ENCODE measurements around the gene ERC1. TPM values are rescaled to one million over a fixed set of nuclear protein-coding genes. Genes with fewer than 3 reads are reported as not detected.
"Not testable (repeated sequence)": the region's sequence is repeated elsewhere in the genome, so short reads cannot be mapped to it uniquely, and the experiment has no call there.

ERC1 gene
- total RNA-seq, 5 donors from 2014 or later (not counting 1 experiment from before 2014, with no cell fraction given): 41.8 to 68.0 (median 46.5) TPM

GRCh38 chr12:998020-998874, 7.2 kb downstream of the ERC1 start:
- H3K27ac Mint-ChIP-seq: no peak overlapping the region
- no peak for DNase-seq
- POLR2A ChIA-PET: no interaction called here

GRCh38 chr12:999736-1000135, 8.7 kb downstream of the ERC1 start:
- Mint-ChIP-seq H3K36me3 (peaks cover 14% of the 10 kb centered on the region), H3K4me1 (peaks cover 31 to 48% (median 38%) of the 10 kb centered on the region in 3 donors)
- POLR2A ChIA-PET; H3K9me3 Mint-ChIP-seq; CTCF ChIA-PET; H3K27ac Mint-ChIP-seq; H3K27me3 ChIP-seq (replicated peaks in 1 of 2; ENCODE audit: control insufficient read depth in 2 of 2, extremely low read depth in 1 of 2, insufficient read depth in 2 of 2, low read length in 1 of 2); H3K27me3 Mint-ChIP-seq; H3K4me3 Mint-ChIP-seq; DNase-seq; ATAC-seq (replicated peaks in 1 of 4); H3K27ac ChIP-seq (ENCODE audit: low read length); H3K36me3 ChIP-seq (ENCODE audit: control insufficient read depth in 2 of 2, extremely low read depth in 1 of 2, insufficient read depth in 1 of 2, low read length in 1 of 2); H3K4me1 ChIP-seq (ENCODE audit: control insufficient read depth in 1 of 2, extremely low read depth in 1 of 2, insufficient read depth in 2 of 2, low read length in 2 of 2); H3K4me3 ChIP-seq (ENCODE audit: control insufficient read depth in 1 of 2, extremely low read depth in 1 of 2, low read length in 1 of 2); H3K9me3 ChIP-seq: not testable (repeated sequence)
- 100% methylated on average over 6 of the region's 7 CpGs for WGBS (ENCODE audit: insufficient coverage)

More at GRCh38 chr12:998020-998874, 7.2 kb downstream of the ERC1 start:
- Histone ChIP-seq H3K36me3 (ENCODE audit: control insufficient read depth in 2 of 2, extremely low read depth in 1 of 2, insufficient read depth in 1 of 2, low read length in 1 of 2) (no peaks in the 10 kb centered on the region), H3K9me3 (no peaks in the 10 kb centered on the region), H3K4me1 (ENCODE audit: control insufficient read depth in 1 of 2, extremely low read depth in 1 of 2, insufficient read depth in 2 of 2, low read length in 2 of 2) (no peaks in the 10 kb centered on the region), H3K4me3 (ENCODE audit: control insufficient read depth in 1 of 2, extremely low read depth in 1 of 2, low read length in 1 of 2) (no peak overlapping the region), H3K27ac (ENCODE audit: low read length) (no peak overlapping the region), H3K27me3 (replicated peaks in 1 of 2; ENCODE audit: control insufficient read depth in 2 of 2, extremely low read depth in 1 of 2, insufficient read depth in 2 of 2, low read length in 1 of 2) (no peaks in the 10 kb centered on the region)
- 95% methylated on average over 3 of the region's 6 CpGs for WGBS (ENCODE audit: insufficient coverage)
- H3K27me3 Mint-ChIP-seq: no peaks in the 10 kb centered on the region
- H3K9me3 Mint-ChIP-seq: no peaks in the 10 kb centered on the region
- CTCF ChIA-PET: no interaction called here
- ATAC-seq (replicated peaks in 1 of 4): no peak
- H3K4me1 Mint-ChIP-seq: peaks cover 30 to 52% (median 37%) of the 10 kb centered on the region in 3 donors
- H3K36me3 Mint-ChIP-seq: peaks cover 14% of the 10 kb centered on the region
- H3K4me3 Mint-ChIP-seq: no peak overlapping the region

GRCh38 chr12:1001507-1001906, 10.5 kb downstream of the ERC1 start:
- Mint-ChIP-seq H3K27me3 (no peaks in the 10 kb centered on the region), H3K9me3 (no peaks in the 10 kb centered on the region), H3K4me1 (peaks cover 23 to 35% (median 29%) of the 10 kb centered on the region in 3 donors), H3K27ac (no peak overlapping the region), H3K36me3 (peaks cover 14% of the 10 kb centered on the region), H3K4me3 (no peak overlapping the region)
- no peaks in the 10 kb centered on the region for H3K9me3 ChIP-seq
- H3K27me3 ChIP-seq (replicated peaks in 1 of 2; ENCODE audit: control insufficient read depth in 2 of 2, extremely low read depth in 1 of 2, insufficient read depth in 2 of 2, low read length in 1 of 2): no peaks in the 10 kb centered on the region
- POLR2A ChIA-PET: no interaction called here
- no peaks in the 10 kb centered on the region for H3K36me3 ChIP-seq (ENCODE audit: control insufficient read depth in 2 of 2, extremely low read depth in 1 of 2, insufficient read depth in 1 of 2, low read length in 1 of 2)
- DNase-seq (no peak), ATAC-seq (replicated peaks in 1 of 4) (no peak)
- no peak overlapping the region for H3K27ac ChIP-seq (ENCODE audit: low read length)
- CTCF ChIA-PET: interaction anchor here in 1 of 2 donors (0.6 kb wide), 2 partner anchors 12 to 572 kb away, joined by 3 to 7 read pairs; no protein-coding TSS in a partner anchor
- no CpG with 5 or more reads among the region's 3 CpGs for WGBS (ENCODE audit: insufficient coverage)
- H3K4me1 ChIP-seq (ENCODE audit: control insufficient read depth in 1 of 2, extremely low read depth in 1 of 2, insufficient read depth in 2 of 2, low read length in 2 of 2): no peaks in the 10 kb centered on the region
- H3K4me3 ChIP-seq (ENCODE audit: control insufficient read depth in 1 of 2, extremely low read depth in 1 of 2, low read length in 1 of 2): no peak overlapping the region

- H3K27ac Mint-ChIP-seq: no peak overlapping the region
These were observed 12.7 kb downstream of the ERC1 start for GRCh38 chr12:1003600-1004271.

GRCh38 chr12:1006255-1006654, 15.2 kb downstream of the ERC1 start:
- H3K4me3 Mint-ChIP-seq: no peak overlapping the region
- peaks cover 7% of the 10 kb centered on the region for H3K36me3 Mint-ChIP-seq
- H3K9me3 Mint-ChIP-seq: no peaks in the 10 kb centered on the region
- DNase-seq: no peak
- peaks cover 8 to 13% (median 8%) of the 10 kb centered on the region in 3 donors for H3K4me1 Mint-ChIP-seq
- ChIA-PET POLR2A (no interaction called here), CTCF (no interaction called here)
- Histone ChIP-seq H3K9me3 (no peaks in the 10 kb centered on the region), H3K4me3 (ENCODE audit: control insufficient read depth in 1 of 2, extremely low read depth in 1 of 2, low read length in 1 of 2) (no peak overlapping the region), H3K27ac (ENCODE audit: low read length) (no peak overlapping the region), H3K27me3 (replicated peaks in 1 of 2; ENCODE audit: control insufficient read depth in 2 of 2, extremely low read depth in 1 of 2, insufficient read depth in 2 of 2, low read length in 1 of 2) (no peaks in the 10 kb centered on the region), H3K4me1 (ENCODE audit: control insufficient read depth in 1 of 2, extremely low read depth in 1 of 2, insufficient read depth in 2 of 2, low read length in 2 of 2) (no peaks in the 10 kb centered on the region), H3K36me3 (ENCODE audit: control insufficient read depth in 2 of 2, extremely low read depth in 1 of 2, insufficient read depth in 1 of 2, low read length in 1 of 2) (no peaks in the 10 kb centered on the region)
- ATAC-seq (replicated peaks in 1 of 4): no peak
- no peak overlapping the region for H3K27ac Mint-ChIP-seq
- no peaks in the 10 kb centered on the region for H3K27me3 Mint-ChIP-seq
- WGBS (ENCODE audit: insufficient coverage): 88% methylated on average over 3 of the region's 6 CpGs

More at GRCh38 chr12:1003600-1004271, 12.7 kb downstream of the ERC1 start:
- Mint-ChIP-seq H3K4me1 (peaks cover 15 to 18% (median 16%) of the 10 kb centered on the region in 3 donors), H3K4me3 (no peak overlapping the region), H3K36me3 (peaks cover 14% of the 10 kb centered on the region), H3K9me3 (no peaks in the 10 kb centered on the region), H3K27me3 (no peaks in the 10 kb centered on the region)
- ATAC-seq (replicated peaks in 1 of 4) (no peak), DNase-seq (no peak)
- 71% methylated on average over 1 of the region's 3 CpGs for WGBS (ENCODE audit: insufficient coverage)
- H3K27me3 ChIP-seq (replicated peaks in 1 of 2; ENCODE audit: control insufficient read depth in 2 of 2, extremely low read depth in 1 of 2, insufficient read depth in 2 of 2, low read length in 1 of 2): no peaks in the 10 kb centered on the region
- no peaks in the 10 kb centered on the region for H3K4me1 ChIP-seq (ENCODE audit: control insufficient read depth in 1 of 2, extremely low read depth in 1 of 2, insufficient read depth in 2 of 2, low read length in 2 of 2)
- ChIA-PET POLR2A (interaction anchor here in 1 of 2 donors (0.6 kb wide), 1 partner anchor 17 kb away, joined by 6 read pairs; no protein-coding TSS in a partner anchor), CTCF (no interaction called here)
- no peaks in the 10 kb centered on the region for H3K36me3 ChIP-seq (ENCODE audit: control insufficient read depth in 2 of 2, extremely low read depth in 1 of 2, insufficient read depth in 1 of 2, low read length in 1 of 2)
- H3K9me3 ChIP-seq: no peaks in the 10 kb centered on the region
- no peak overlapping the region for H3K4me3 ChIP-seq (ENCODE audit: control insufficient read depth in 1 of 2, extremely low read depth in 1 of 2, low read length in 1 of 2)
- no peak overlapping the region for H3K27ac ChIP-seq (ENCODE audit: low read length)

GRCh38 chr12:1007276-1007675, 16.3 kb downstream of the ERC1 start:
- peaks cover 3% of the 10 kb centered on the region for H3K36me3 Mint-ChIP-seq
- H3K27ac ChIP-seq (ENCODE audit: low read length): no peak overlapping the region
- peaks cover 8 to 12% (median 8%) of the 10 kb centered on the region in 3 donors for H3K4me1 Mint-ChIP-seq
- no CpG with 5 or more reads among the region's 2 CpGs for WGBS (ENCODE audit: insufficient coverage)
- ChIA-PET POLR2A (no interaction called here), CTCF (interaction anchor here in 1 of 2 donors (0.6 kb wide), 1 partner anchor 93 kb away, joined by 5 read pairs; no protein-coding TSS in a partner anchor)
- H3K27me3 ChIP-seq (replicated peaks in 1 of 2; ENCODE audit: control insufficient read depth in 2 of 2, extremely low read depth in 1 of 2, insufficient read depth in 2 of 2, low read length in 1 of 2): no peaks in the 10 kb centered on the region
- H3K9me3 Mint-ChIP-seq: no peaks in the 10 kb centered on the region
- H3K27ac Mint-ChIP-seq: no peak overlapping the region
- H3K4me1 ChIP-seq (ENCODE audit: control insufficient read depth in 1 of 2, extremely low read depth in 1 of 2, insufficient read depth in 2 of 2, low read length in 2 of 2): no peaks in the 10 kb centered on the region
- H3K4me3 ChIP-seq (ENCODE audit: control insufficient read depth in 1 of 2, extremely low read depth in 1 of 2, low read length in 1 of 2): no peak overlapping the region
- no peaks in the 10 kb centered on the region for H3K9me3 ChIP-seq
- ATAC-seq (replicated peaks in 1 of 4) (no peak), DNase-seq (no peak)
- no peaks in the 10 kb centered on the region for H3K36me3 ChIP-seq (ENCODE audit: control insufficient read depth in 2 of 2, extremely low read depth in 1 of 2, insufficient read depth in 1 of 2, low read length in 1 of 2)
- no peak overlapping the region for H3K4me3 Mint-ChIP-seq
- no peaks in the 10 kb centered on the region for H3K27me3 Mint-ChIP-seq

Data from T-cell (primary cell).